ENCODE results near the gene ZNF382.

- TF ChIP-seq POLR2A (IDR thresholded peaks at IDR 0.05; ENCODE audit: low read length) = peak; percentile 94
- TF ChIP-seq GATA1 (IDR thresholded peaks at IDR 0.05; ENCODE audit: low read depth, low read length) = no peak
These were observed 31.9 kb upstream of the ZNF382 start, which contains the start of gene ZNF529 for GRCh38 chr19:36573020-36573894.
